ENCODE data around the gene TMEM54. TPM values are rescaled to one million over a fixed set of nuclear protein-coding genes. Genes with fewer than 3 reads are reported as not detected.

The TMEM54 gene
- total RNA-seq, 1 experiment from 2014 or later: 95.9 TPM

DNA sequence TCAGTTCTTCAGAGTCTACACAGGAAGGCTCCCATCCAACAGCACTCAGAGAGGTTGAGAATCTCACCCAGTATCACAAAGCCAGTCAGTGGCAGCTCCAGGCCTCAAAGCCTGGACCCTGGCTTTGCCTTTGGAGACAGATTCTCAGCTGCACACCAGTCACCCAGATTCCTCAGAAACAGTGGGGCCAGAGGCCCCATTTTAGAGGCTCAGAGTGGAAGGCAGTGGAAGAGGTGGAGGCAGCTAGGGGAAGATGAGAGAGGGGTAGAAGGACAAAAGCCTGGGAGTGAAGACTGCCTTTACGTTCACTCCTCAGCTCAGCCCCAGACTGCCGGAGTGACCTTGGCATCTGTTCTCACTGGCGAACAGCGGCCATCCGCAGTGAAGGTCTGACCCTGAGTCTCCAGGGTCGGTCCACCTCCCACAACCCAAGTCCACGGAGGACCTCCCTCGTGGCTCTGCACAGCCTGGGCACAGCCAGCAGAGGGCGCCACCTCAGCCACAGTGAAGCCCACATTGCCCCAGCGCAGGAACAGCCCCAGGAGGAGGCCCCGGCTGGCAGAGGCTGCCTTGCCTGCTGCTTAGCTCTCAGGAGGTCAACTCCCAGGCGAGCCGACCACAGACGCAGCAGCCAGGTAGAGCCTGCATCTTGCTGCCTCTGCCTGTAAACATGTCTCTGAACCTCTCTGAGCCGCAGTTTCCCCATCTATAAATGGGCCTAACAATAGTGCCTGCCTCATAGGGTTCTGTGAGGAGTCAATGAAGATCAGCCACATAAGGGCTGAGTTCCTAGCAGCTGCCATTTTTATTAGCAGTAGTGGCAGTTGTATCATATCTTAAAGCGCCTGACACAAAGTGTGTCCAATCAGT is 24.6 kb downstream of the TMEM54 start:
- Mint-ChIP-seq H3K4me1 (ENCODE audit: low read depth, unreplicated experiment) (peaks cover 31% of the 10 kb centered on the region), H3K4me3 (ENCODE audit: low read depth, unreplicated experiment) (no peak overlapping the region), H3K36me3 (ENCODE audit: insufficient read depth, unreplicated experiment) (peaks cover 4% of the 10 kb centered on the region), H3K27me3 (ENCODE audit: unreplicated experiment) (peaks cover 52% of the 10 kb centered on the region), H3K27ac (ENCODE audit: unreplicated experiment) (no peak overlapping the region), H3K9me3 (ENCODE audit: low read depth, unreplicated experiment) (no peaks in the 10 kb centered on the region)
- TF ChIP-seq, protein P1, sequence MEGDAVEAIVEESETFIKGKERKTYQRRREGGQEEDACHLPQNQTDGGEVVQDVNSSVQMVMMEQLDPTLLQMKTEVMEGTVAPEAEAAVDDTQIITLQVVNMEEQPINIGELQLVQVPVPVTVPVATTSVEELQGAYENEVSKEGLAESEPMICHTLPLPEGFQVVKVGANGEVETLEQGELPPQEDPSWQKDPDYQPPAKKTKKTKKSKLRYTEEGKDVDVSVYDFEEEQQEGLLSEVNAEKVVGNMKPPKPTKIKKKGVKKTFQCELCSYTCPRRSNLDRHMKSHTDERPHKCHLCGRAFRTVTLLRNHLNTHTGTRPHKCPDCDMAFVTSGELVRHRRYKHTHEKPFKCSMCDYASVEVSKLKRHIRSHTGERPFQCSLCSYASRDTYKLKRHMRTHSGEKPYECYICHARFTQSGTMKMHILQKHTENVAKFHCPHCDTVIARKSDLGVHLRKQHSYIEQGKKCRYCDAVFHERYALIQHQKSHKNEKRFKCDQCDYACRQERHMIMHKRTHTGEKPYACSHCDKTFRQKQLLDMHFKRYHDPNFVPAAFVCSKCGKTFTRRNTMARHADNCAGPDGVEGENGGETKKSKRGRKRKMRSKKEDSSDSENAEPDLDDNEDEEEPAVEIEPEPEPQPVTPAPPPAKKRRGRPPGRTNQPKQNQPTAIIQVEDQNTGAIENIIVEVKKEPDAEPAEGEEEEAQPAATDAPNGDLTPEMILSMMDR (IDR thresholded peaks at IDR 0.05; ENCODE audit: unreplicated experiment): peak; percentile 87
- intact Hi-C loops (cut with micrococcal nuclease; ENCODE audit: unreplicated experiment): loop anchor here (1.0 to 10.0 kb wide), 2 partner anchors 210 to 472 kb away; no protein-coding TSS in a partner anchor
- CTCF ChIA-PET: interaction anchor here (0.6 to 1.7 kb wide), 3 partner anchors 131 to 513 kb away, joined by 4 to 6 read pairs (median 4); no protein-coding TSS in a partner anchor
- peak; percentile 73 for DNase-seq
- no TSS peak for BruUV-seq (replicated peaks)

DNA sequence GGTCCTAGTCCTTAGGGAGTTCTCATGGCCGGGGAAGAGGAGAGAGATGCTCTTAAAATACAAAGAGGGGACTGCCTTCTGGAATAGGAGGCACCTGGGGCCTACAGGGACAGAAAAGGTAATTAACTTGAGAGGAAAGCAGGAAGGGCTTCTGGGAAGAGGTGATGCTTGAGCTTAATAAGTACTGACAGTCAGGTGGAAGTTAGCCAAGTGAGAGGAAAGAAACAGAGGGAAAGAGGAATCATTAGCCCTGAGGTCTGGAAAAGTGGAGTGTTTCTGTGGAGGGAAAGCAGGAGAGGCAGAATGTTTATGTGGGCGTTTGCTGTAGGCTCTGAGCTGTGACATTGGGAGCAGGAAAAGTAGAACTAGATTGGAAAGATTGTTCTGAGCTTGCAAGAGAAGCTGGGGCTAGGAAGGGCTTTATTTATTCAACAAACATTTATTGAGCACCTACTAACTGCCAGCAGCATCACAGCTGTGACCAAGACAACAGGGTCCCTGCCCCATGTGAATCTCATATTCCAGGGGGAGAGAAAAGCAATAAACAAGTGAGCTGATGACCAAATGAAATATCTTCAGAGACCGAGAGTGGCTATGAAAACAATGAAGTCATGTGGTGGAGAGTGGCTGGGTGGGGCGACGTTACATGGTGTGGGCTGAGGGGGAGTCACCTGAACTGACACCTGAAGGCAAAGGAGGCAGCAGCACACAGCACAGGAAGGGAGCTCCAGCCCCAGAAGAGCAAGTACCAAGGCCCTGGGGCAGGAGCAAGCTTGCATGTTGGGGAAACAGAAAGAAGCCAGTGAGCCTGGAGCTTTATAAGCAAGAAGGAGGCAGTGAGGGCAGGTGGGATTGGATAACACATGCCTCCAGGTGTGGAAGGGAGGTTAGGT is 26.1 kb downstream of the TMEM54 start:
- H3K4me3 Mint-ChIP-seq (ENCODE audit: low read depth, unreplicated experiment): no peak overlapping the region
- CTCF ChIA-PET: interaction anchor here (0.8 kb wide), 1 partner anchor 211 kb away, joined by 4 read pairs; no protein-coding TSS in a partner anchor

DNA sequence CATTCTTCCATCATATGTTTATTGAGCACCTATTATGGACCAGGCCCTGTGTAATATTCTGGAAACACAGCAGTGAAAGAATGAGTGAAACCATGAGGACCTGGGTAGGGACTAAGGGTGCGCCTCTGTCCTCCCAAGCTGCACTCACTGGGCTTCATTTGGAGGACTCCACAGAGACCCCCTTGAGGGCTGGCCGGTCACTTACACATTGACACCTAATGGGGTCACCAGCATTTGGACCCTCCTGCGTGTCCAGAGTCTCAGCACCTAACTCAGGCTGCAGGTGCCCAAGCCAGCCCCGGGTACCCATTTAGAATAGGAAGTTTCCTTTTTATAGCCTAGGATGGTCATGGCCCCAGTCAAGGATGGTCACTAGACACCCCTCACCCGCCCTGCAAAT is 27.7 kb downstream of the TMEM54 start:
- no TSS peak for BruUV-seq (replicated peaks)
- Mint-ChIP-seq H3K27me3 (ENCODE audit: unreplicated experiment) (peaks cover 77% of the 10 kb centered on the region), H3K27ac (ENCODE audit: unreplicated experiment) (no peak overlapping the region), H3K36me3 (ENCODE audit: insufficient read depth, unreplicated experiment) (peaks cover 19% of the 10 kb centered on the region), H3K9me3 (ENCODE audit: low read depth, unreplicated experiment) (no peaks in the 10 kb centered on the region), H3K4me3 (ENCODE audit: low read depth, unreplicated experiment) (no peak overlapping the region), H3K4me1 (ENCODE audit: low read depth, unreplicated experiment) (peaks cover 20% of the 10 kb centered on the region)
- TF ChIP-seq, protein P1 (IDR thresholded peaks at IDR 0.05; ENCODE audit: unreplicated experiment): no peak
- no peak for DNase-seq
- intact Hi-C loops (cut with micrococcal nuclease; ENCODE audit: unreplicated experiment): loop anchor here (10.0 kb wide), 1 partner anchor 469 kb away; no protein-coding TSS in a partner anchor
- CTCF ChIA-PET: interaction anchor here (0.7 kb wide), 1 partner anchor 161 kb away, joined by 3 read pairs; no protein-coding TSS in a partner anchor

More for the DNA sequence above, 26.1 kb downstream of the TMEM54 start:
- intact Hi-C loops (cut with micrococcal nuclease; ENCODE audit: unreplicated experiment): loop anchor here (10.0 kb wide), 1 partner anchor 470 kb away; no protein-coding TSS in a partner anchor
- TF ChIP-seq, protein P1 (IDR thresholded peaks at IDR 0.05; ENCODE audit: unreplicated experiment): no peak
- Mint-ChIP-seq H3K4me1 (ENCODE audit: low read depth, unreplicated experiment) (peaks cover 20% of the 10 kb centered on the region), H3K9me3 (ENCODE audit: low read depth, unreplicated experiment) (no peaks in the 10 kb centered on the region), H3K36me3 (ENCODE audit: insufficient read depth, unreplicated experiment) (peaks cover 8% of the 10 kb centered on the region), H3K27ac (ENCODE audit: unreplicated experiment) (no peak overlapping the region), H3K27me3 (ENCODE audit: unreplicated experiment) (peaks cover 61% of the 10 kb centered on the region)
- BruUV-seq (replicated peaks): no TSS peak
- no peak for DNase-seq

DNA sequence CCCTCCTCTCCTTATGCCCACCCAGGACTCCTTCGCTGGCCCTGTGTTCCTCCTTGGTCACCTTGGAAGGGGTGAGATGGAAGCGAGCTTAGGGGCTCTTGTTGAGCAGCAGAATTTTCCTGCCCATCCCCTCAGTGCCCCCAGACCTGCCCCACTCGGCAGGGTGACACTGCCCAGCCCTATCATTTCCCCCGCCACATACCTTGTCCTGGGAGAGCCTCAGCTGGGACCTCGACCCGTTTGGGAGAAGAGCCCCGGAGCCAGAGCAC is 29.1 kb downstream of the TMEM54 start:
- TF ChIP-seq, protein P1 (IDR thresholded peaks at IDR 0.05; ENCODE audit: unreplicated experiment): no peak
- intact Hi-C loops (cut with micrococcal nuclease; ENCODE audit: unreplicated experiment): loop anchor here (10.0 kb wide), 1 partner anchor 467 kb away; no protein-coding TSS in a partner anchor

More for the DNA sequence above, 29.1 kb downstream of the TMEM54 start:
- Mint-ChIP-seq H3K4me3 (ENCODE audit: low read depth, unreplicated experiment) (no peak overlapping the region), H3K27ac (ENCODE audit: unreplicated experiment) (no peak overlapping the region), H3K4me1 (ENCODE audit: low read depth, unreplicated experiment) (peaks cover 13% of the 10 kb centered on the region), H3K9me3 (ENCODE audit: low read depth, unreplicated experiment) (no peaks in the 10 kb centered on the region), H3K27me3 (ENCODE audit: unreplicated experiment) (peaks cover 69% of the 10 kb centered on the region), H3K36me3 (ENCODE audit: insufficient read depth, unreplicated experiment) (peaks cover 19% of the 10 kb centered on the region)
- CTCF ChIA-PET: interaction anchor here (1.5 kb wide), 1 partner anchor 208 kb away, joined by 4 read pairs; the partner anchor contains the start of gene AZIN2
- no TSS peak for BruUV-seq (replicated peaks)
- DNase-seq: no peak
